Mesenchymal stem cell (in vitro differentiated cells and primary cell): ENCODE measurements around the gene CCDC38.

Source experiments
- DNase-seq: peaks from one replicate; pipeline ENCODE4 v3.0.0-alpha.2; 2013
- H2AFZ ChIP-seq: one replicate; pipeline ENCODE4 v1.6.1; 2013; ENCODE audit warnings: low read depth, mild to moderate bottlenecking, control low read depth, inconsistent platforms, low read length, moderate library complexity
- H2AK5ac ChIP-seq: 2 replicates; pipeline ENCODE4 v1.6.1; 2013; ENCODE audit warnings: low read length, moderate library complexity, mild to moderate bottlenecking, inconsistent platforms; ENCODE audit not compliant: severe bottlenecking
- H2BK120ac ChIP-seq: one replicate; pipeline ENCODE4 v1.6.1; 2013; ENCODE audit warnings: low read depth, mild to moderate bottlenecking, inconsistent platforms, low read length, moderate library complexity
- H2BK12ac ChIP-seq, 2 experiments: one replicate each; pipeline ENCODE4 v1.6.1; 2013; ENCODE audit warnings: inconsistent platforms in 2 of 2, low read length in 2 of 2, mild to moderate bottlenecking in 2 of 2, moderate library complexity in 2 of 2, control low read depth in 1 of 2
- H2BK15ac ChIP-seq: one replicate; pipeline ENCODE4 v1.6.1; 2013; ENCODE audit warnings: mild to moderate bottlenecking, low read depth, inconsistent platforms; ENCODE audit not compliant: poor library complexity, severe bottlenecking
- H2BK5ac ChIP-seq: 2 replicates; pipeline ENCODE4 v1.6.1; 2013; ENCODE audit warnings: low read depth, mild to moderate bottlenecking, low read length, control low read depth, inconsistent platforms; ENCODE audit not compliant: poor library complexity, severe bottlenecking
- H3K14ac ChIP-seq, 2 experiments: one replicate each; pipeline ENCODE4 v1.6.1; 2013; ENCODE audit warnings: inconsistent platforms in 2 of 2, low read length in 2 of 2, control low read depth in 1 of 2, mild to moderate bottlenecking in 1 of 2, moderate library complexity in 1 of 2
- H3K18ac ChIP-seq, 2 experiments: one replicate each; pipeline ENCODE4 v1.6.1; 2013; ENCODE audit warnings: inconsistent platforms in 2 of 2, low read length in 2 of 2, control low read depth in 1 of 2, low read depth in 1 of 2, mild to moderate bottlenecking in 1 of 2
- H3K23ac ChIP-seq, 2 experiments: one replicate each; pipeline ENCODE4 v1.6.1; 2013; ENCODE audit warnings: inconsistent platforms in 2 of 2, low read length in 2 of 2, mild to moderate bottlenecking in 2 of 2, moderate library complexity in 2 of 2, control low read depth in 1 of 2
- H3K27ac ChIP-seq: 2 replicates; pipeline ENCODE4 v1.5.1; 2013; ENCODE audit warnings: mild to moderate bottlenecking, moderate library complexity, low read length, control low read depth, inconsistent platforms; ENCODE audit not compliant: poor library complexity, severe bottlenecking
- H3K27me3 ChIP-seq, 2 experiments: 2 replicates each; pipeline versions ENCODE4 v1.6.1 to v1.7.0; 2013; ENCODE audit warnings: low read length in 2 of 2, mild to moderate bottlenecking in 2 of 2, moderate library complexity in 2 of 2, control low read depth in 1 of 2, inconsistent platforms in 1 of 2; ENCODE audit not compliant: control insufficient read depth in 1 of 2, insufficient read depth in 1 of 2
- H3K36me3 ChIP-seq, 2 experiments: 2 replicates each; pipeline versions ENCODE4 v1.6.1 to v1.7.0; 2013; ENCODE audit warnings: low read length in 2 of 2, control low read depth in 1 of 2, inconsistent platforms in 1 of 2, low read depth in 1 of 2, mild to moderate bottlenecking in 1 of 2; ENCODE audit not compliant: insufficient read depth in 2 of 2, control insufficient read depth in 1 of 2
- H3K4ac ChIP-seq, 2 experiments: one replicate each; pipeline ENCODE4 v1.6.1; 2013; ENCODE audit warnings: inconsistent platforms in 2 of 2, low read length in 2 of 2, mild to moderate bottlenecking in 2 of 2, moderate library complexity in 2 of 2, control low read depth in 1 of 2, low read depth in 1 of 2
- H3K4me1 ChIP-seq: 2 replicates; pipeline ENCODE4 v1.6.1; 2013; ENCODE audit warnings: low read depth, low read length, control low read depth; ENCODE audit not compliant: control insufficient read depth, insufficient read depth
- H3K4me2 ChIP-seq: 2 replicates; pipeline ENCODE4 v1.6.1; 2013; ENCODE audit warnings: low read length, mild to moderate bottlenecking, inconsistent platforms; ENCODE audit not compliant: poor library complexity, severe bottlenecking
- H3K4me3 ChIP-seq, 2 experiments: 2 replicates each; pipeline versions ENCODE4 v1.5.1 to v1.7.0; 2013; ENCODE audit warnings: low read length in 2 of 2, mild to moderate bottlenecking in 2 of 2, control low read depth in 1 of 2, low read depth in 1 of 2; ENCODE audit not compliant: insufficient read depth in 1 of 2
- H3K79me1 ChIP-seq: replicated peaks from 2 replicates; pipeline ENCODE4 v1.6.1; 2013; ENCODE audit warnings: mild to moderate bottlenecking, control low read depth, low read length, inconsistent platforms; ENCODE audit not compliant: poor library complexity, severe bottlenecking
- H3K9ac ChIP-seq: 2 replicates; pipeline ENCODE4 v1.7.0; 2013; ENCODE audit warnings: mild to moderate bottlenecking, low read length, moderate library complexity
- H3K9me3 ChIP-seq: 2 replicates; pipeline ENCODE4 v1.7.0; 2013; ENCODE audit warnings: mild to moderate bottlenecking, low read length; ENCODE audit not compliant: control insufficient read depth
- H4K8ac ChIP-seq: one replicate; pipeline ENCODE4 v1.6.1; 2013; ENCODE audit warnings: inconsistent platforms, mild to moderate bottlenecking, low read length, moderate library complexity
- H4K91ac ChIP-seq: one replicate; pipeline ENCODE4 v1.6.1; 2013; ENCODE audit warnings: mild to moderate bottlenecking, low read length, inconsistent platforms
- WGBS: methylation state at CpG from one replicate; pipeline ENCODE4 v1.1.7; 2013; ENCODE audit warnings: mixed read lengths; 5-methylcytosine and 5-hydroxymethylcytosine counted together

Gene CCDC38

DNA sequence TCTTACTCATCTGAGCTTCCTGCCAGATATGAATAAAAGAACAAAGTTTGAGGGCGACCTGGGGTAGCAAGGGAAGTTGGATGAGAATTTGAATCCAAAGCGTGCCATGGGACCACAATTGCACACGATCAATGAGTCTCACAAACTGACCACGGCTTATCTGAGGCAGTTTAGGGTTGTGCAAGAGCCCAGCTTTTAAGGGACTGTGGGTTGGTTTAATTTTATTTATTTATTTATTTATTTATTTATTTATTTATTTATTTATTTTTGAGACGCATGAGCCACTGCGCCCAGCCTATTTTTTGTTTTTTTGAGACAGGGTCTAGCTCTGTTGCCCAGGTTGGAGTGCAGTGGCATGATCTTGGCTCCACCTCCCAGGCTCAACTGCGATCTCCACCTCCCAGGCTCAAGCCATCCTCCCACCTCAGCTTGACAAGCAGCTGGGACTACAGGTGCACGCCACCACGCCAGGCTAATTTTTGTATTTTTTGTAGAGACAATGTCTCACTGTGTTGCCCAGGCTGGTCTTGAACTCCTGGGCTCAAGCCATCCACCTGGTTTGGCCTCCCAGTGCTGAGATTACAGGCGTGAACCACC, 1.8 kb upstream of the CCDC38 start:
- no peak overlapping the region for H2BK120ac ChIP-seq
- H4K8ac ChIP-seq: no peak overlapping the region
- H2AFZ ChIP-seq: no peak overlapping the region
- peaks cover 6% of the 10 kb centered on the region for H3K4me1 ChIP-seq
- no peak overlapping the region for H3K27ac ChIP-seq
- H3K27me3 ChIP-seq: peaks cover 6 to 7% of the 10 kb centered on the region in 2 experiments
- no peak overlapping the region for H3K4me2 ChIP-seq
- H2BK15ac ChIP-seq: no peak overlapping the region
- H2BK5ac ChIP-seq: no peak overlapping the region
- no peak overlapping the region for H3K18ac ChIP-seq
- no peak for DNase-seq
- no peaks in the 10 kb centered on the region for H3K79me1 ChIP-seq
- H4K91ac ChIP-seq: no peak overlapping the region
- no peak overlapping the region for H3K23ac ChIP-seq
- H3K4me3 ChIP-seq: no peak overlapping the region
- 78% methylated on average over 8 of the region's 10 CpGs for WGBS
- H3K4ac ChIP-seq: no peak overlapping the region
- no peak overlapping the region for H3K14ac ChIP-seq
- no peak overlapping the region for H2AK5ac ChIP-seq
- no peaks in the 10 kb centered on the region for H3K36me3 ChIP-seq
- no peak overlapping the region for H2BK12ac ChIP-seq
- H3K9me3 ChIP-seq: no peaks in the 10 kb centered on the region
- no peak overlapping the region for H3K9ac ChIP-seq

DNA sequence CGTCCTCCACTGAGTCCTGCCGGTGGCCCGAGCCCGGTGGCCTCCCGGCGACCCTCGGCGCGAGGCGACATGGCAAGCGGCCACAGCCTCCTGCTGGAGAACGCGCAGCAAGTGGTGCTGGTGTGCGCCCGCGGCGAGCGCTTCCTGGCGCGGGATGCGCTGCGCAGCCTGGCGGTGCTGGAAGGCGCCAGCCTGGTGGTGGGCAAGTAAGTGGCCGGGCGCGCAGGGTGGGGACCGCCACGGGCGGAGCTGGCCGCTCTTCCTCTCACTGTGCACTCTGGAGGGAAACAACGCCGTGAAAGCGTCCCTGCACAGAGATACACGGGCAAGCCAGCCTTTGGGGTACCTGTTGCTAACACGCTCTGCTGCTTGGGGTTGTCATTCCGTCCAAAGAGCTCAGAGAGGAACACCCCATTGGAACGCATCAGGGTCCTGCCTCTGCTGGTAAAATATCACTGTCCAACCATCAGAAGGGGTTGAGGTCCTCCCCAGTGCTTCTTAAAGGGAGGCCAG, 972 bp upstream of the CCDC38 start, which contains the start of gene AMDHD1:
Gene AMDHD1 (plus strand): TSS at position 2 of the 513 bp plus-strand sequence. CDS start 68 bp downstream, at position 70.
- Histone ChIP-seq H3K9ac (peak within 1 kb of the TSS; percentile 88), H2AFZ (peak within 1 kb of the TSS; percentile 55), H3K4me1 (peaks cover 6% of the 10 kb centered on the region), H4K8ac (peak within 1 kb of the TSS; percentile 96), H4K91ac (peak within 1 kb of the TSS; percentile 78), H3K79me1 (no peaks in the 10 kb centered on the region), H3K27ac (no peak within 1 kb of the TSS), H2BK12ac (peak within 1 kb of the TSS in 1 of 2 experiments; percentile 49), H3K14ac (no peak within 1 kb of the TSS), H3K18ac (peak within 1 kb of the TSS; percentile 43 to 67), H2BK120ac (peak within 1 kb of the TSS; percentile 80), H2BK15ac (peak within 1 kb of the TSS; percentile 89), H3K36me3 (no peaks in the 10 kb centered on the region), H3K4me2 (peak within 1 kb of the TSS; percentile 96), H3K27me3 (peaks cover 5 to 7% of the 10 kb centered on the region in 2 experiments), H2BK5ac (peak within 1 kb of the TSS; percentile 49), H3K4me3 (peak within 1 kb of the TSS; percentile 75 to 84), H3K4ac (no peak within 1 kb of the TSS), H3K23ac (no peak within 1 kb of the TSS), H3K9me3 (no peaks in the 10 kb centered on the region), H2AK5ac (no peak within 1 kb of the TSS)
- DNase-seq: peak; percentile 60
- 1% methylated on average over 38 of the region's 38 CpGs for WGBS

DNA sequence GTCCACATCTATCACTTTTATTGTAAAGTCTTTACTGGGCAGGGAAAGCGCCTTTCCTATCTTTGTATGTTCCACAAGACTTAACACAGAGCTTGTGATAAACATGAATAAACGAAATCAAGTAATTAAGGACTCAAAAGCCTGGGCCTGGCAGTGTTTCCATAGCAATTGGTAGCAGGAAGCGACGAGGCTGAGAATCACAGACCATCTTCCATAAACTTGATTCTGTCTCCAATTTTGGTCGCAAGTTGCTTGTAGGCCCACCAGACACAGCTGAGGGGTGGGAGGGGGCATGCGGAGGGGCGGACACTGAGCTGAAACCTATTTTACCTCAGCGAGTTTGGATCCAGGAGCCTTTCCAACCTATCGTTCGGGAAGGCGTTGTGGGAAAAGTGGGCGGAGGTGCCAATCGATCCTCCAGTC, 302 bp downstream of the CCDC38 start:
- Histone ChIP-seq H3K18ac (no peak overlapping the region), H2AFZ (no peak overlapping the region), H3K79me1 (no peaks in the 10 kb centered on the region), H2BK5ac (no peak overlapping the region), H3K9me3 (no peaks in the 10 kb centered on the region), H2BK15ac (no peak overlapping the region), H3K4me3 (peak overlapping the region; percentile 72 to 84), H3K14ac (no peak overlapping the region), H3K9ac (peak overlapping the region; percentile 88), H3K4me1 (peaks cover 6% of the 10 kb centered on the region), H3K27me3 (peaks cover 5 to 7% of the 10 kb centered on the region in 2 experiments), H3K23ac (no peak overlapping the region), H3K4ac (no peak overlapping the region), H3K27ac (no peak overlapping the region), H4K8ac (peak overlapping the region; percentile 37), H2AK5ac (no peak overlapping the region), H4K91ac (no peak overlapping the region), H2BK120ac (no peak overlapping the region), H3K4me2 (peak overlapping the region; percentile 96), H3K36me3 (no peaks in the 10 kb centered on the region), H2BK12ac (no peak overlapping the region)
- 10% methylated on average over 12 of the region's 13 CpGs for WGBS
- DNase-seq: no peak

DNA sequence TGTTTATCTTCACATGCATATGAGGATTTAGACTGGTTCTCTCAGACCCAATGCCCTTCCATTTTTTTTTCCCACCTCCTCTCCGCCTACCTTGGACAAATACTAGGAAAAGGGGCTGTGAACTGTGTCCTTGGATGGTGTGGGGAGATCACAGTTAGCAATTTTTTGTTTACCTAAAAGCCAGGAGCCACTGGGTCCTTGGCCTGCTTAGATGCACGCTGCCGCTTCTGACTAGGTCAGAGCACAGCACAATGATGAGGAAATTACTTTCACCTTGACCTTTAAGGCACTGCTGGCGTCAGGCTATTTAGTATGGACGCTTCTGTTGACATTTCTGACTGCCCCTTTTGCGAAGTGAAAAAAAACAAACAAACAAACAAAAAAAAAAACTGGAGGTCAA, 1.9 kb downstream of the CCDC38 start:
- no peak overlapping the region for H2BK5ac ChIP-seq
- no peak overlapping the region for H2BK15ac ChIP-seq
- no peak overlapping the region for H3K23ac ChIP-seq
- no peak overlapping the region for H3K14ac ChIP-seq
- no peak overlapping the region for H2AFZ ChIP-seq
- H4K91ac ChIP-seq: no peak overlapping the region
- 45% methylated on average over 4 of the region's 6 CpGs for whole genome bisulfite sequencing
- H2AK5ac ChIP-seq: no peak overlapping the region
- H3K4me3 ChIP-seq: no peak overlapping the region
- H3K4me1 ChIP-seq: peaks cover 6% of the 10 kb centered on the region
- no peak overlapping the region for H2BK12ac ChIP-seq
- H3K4ac ChIP-seq: no peak overlapping the region
- peaks cover 4 to 7% of the 10 kb centered on the region in 2 experiments for H3K27me3 ChIP-seq
- H3K18ac ChIP-seq: no peak overlapping the region
- H4K8ac ChIP-seq: no peak overlapping the region
- H3K36me3 ChIP-seq: no peaks in the 10 kb centered on the region
- H3K27ac ChIP-seq: no peak overlapping the region
- no peak overlapping the region for H2BK120ac ChIP-seq
- DNase-seq: no peak
- no peaks in the 10 kb centered on the region for H3K79me1 ChIP-seq
- H3K4me2 ChIP-seq: no peak overlapping the region
- no peaks in the 10 kb centered on the region for H3K9me3 ChIP-seq
- no peak overlapping the region for H3K9ac ChIP-seq
